PFSK-1 (cell line): Measurements from ENCODE around the gene SLC30A9.

Experiments
- FOXP2 ChIP-seq: optimal IDR thresholded peaks from 2 replicates; pipeline ENCODE3; 2011; ENCODE audit warnings: borderline replicate concordance, control low read depth, inconsistent platforms; ENCODE audit not compliant: insufficient read depth; ENCODE audit errors: extremely low read length, extremely low read depth
- POLR2AphosphoS5 ChIP-seq: IDR thresholded peaks from 2 replicates; pipeline ENCODE4 v1.6.1; 2012; ENCODE audit warnings: low read depth, mild to moderate bottlenecking, control low read depth, low read length, moderate library complexity
- SIN3A ChIP-seq: IDR thresholded peaks from 2 replicates; pipeline ENCODE4 v1.6.1; 2012; ENCODE audit warnings: mild to moderate bottlenecking, low read length, moderate library complexity, borderline replicate concordance; ENCODE audit not compliant: insufficient read depth
- TAF1 ChIP-seq: IDR thresholded peaks from 2 replicates; pipeline ENCODE4 v1.6.1; 2012; ENCODE audit warnings: low read length, control low read depth, borderline replicate concordance; ENCODE audit not compliant: insufficient read depth
- TF ChIP-seq, protein P1 (sequence below), 2 experiments: IDR thresholded peaks; 2 replicates each; pipeline versions ENCODE4 v1.6.1 to v1.8.0; 2011 to 2012; ENCODE audit warnings: low read depth in 2 of 2, low read length in 2 of 2, control low read depth in 1 of 2, inconsistent platforms in 1 of 2, mild to moderate bottlenecking in 1 of 2, moderate library complexity in 1 of 2; ENCODE audit not compliant: insufficient read depth in 1 of 2

Gene SLC30A9

DNA sequence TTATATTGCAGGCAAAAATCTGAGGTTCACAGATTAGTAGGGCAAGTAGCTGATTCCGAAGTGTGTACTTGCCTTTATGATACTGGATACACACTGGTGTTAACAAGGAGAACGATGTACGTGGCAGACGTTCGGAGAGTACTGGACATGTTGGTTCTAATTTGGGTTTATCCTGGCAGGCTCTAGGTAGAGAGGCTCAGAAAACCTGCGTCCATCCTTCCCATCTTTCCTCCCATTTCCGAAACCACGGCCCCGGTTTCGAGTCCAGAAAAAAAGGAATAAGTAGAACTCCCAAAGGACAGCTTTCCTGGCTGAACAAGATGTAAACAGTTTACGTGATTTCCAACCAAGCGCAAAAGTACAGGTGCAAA lies 351 bp upstream of the SLC30A9 start:
- TF ChIP-seq SIN3A (no peak), POLR2AphosphoS5 (no peak), FOXP2 (no peak), TAF1 (no peak)
- TF ChIP-seq, protein P1, sequence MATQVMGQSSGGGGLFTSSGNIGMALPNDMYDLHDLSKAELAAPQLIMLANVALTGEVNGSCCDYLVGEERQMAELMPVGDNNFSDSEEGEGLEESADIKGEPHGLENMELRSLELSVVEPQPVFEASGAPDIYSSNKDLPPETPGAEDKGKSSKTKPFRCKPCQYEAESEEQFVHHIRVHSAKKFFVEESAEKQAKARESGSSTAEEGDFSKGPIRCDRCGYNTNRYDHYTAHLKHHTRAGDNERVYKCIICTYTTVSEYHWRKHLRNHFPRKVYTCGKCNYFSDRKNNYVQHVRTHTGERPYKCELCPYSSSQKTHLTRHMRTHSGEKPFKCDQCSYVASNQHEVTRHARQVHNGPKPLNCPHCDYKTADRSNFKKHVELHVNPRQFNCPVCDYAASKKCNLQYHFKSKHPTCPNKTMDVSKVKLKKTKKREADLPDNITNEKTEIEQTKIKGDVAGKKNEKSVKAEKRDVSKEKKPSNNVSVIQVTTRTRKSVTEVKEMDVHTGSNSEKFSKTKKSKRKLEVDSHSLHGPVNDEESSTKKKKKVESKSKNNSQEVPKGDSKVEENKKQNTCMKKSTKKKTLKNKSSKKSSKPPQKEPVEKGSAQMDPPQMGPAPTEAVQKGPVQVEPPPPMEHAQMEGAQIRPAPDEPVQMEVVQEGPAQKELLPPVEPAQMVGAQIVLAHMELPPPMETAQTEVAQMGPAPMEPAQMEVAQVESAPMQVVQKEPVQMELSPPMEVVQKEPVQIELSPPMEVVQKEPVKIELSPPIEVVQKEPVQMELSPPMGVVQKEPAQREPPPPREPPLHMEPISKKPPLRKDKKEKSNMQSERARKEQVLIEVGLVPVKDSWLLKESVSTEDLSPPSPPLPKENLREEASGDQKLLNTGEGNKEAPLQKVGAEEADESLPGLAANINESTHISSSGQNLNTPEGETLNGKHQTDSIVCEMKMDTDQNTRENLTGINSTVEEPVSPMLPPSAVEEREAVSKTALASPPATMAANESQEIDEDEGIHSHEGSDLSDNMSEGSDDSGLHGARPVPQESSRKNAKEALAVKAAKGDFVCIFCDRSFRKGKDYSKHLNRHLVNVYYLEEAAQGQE (IDR thresholded peaks at IDR 0.05; ENCODE audit: insufficient read depth in 1 of 2, low read depth in 2 of 2, low read length in 2 of 2), result no peak

DNA sequence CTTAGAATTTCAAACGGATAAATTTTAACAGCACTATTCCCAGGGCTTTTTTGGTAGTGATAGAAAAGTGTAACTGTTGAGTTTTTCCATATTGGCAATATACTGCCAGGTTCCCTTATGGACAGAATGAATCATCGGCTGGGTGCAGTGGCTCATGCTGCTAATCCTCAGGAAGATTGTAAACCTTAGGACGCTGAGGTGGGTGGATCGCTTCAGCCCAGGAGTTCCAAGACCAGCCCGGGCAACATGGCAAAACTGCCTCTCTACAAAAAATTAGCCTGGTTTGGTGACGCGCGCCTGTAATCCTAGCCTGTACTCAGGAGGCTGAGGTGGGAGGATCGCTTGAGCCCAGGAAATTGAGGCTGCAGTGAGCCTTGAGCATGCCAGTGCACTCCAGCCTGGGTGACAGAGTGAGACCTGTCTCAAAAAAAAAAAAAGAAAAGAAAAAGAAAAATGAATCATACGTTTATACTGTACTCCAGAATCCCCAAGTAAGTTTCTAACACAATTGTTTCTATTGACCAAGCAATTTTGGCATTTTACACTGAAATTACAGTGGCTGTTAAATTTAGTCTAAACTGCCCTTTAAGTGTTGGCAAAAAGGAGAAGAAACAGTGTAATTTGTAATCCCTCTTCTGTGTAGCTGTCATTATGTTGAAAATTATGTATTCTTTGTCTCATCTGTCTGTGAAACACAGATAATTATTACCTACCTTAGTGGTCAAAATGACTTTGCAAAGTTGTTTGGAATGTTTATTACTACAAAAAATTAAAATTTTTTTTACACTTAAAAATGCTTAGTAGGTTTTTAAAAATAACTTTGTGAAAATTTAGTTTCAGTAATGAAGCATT lies 1.8 kb downstream of the SLC30A9 start:
- TF ChIP-seq, protein P1 (IDR thresholded peaks at IDR 0.05; ENCODE audit: insufficient read depth in 1 of 2, low read depth in 2 of 2, low read length in 2 of 2), result no peak
- TF ChIP-seq SIN3A (no peak), POLR2AphosphoS5 (no peak), FOXP2 (no peak), TAF1 (no peak)

DNA sequence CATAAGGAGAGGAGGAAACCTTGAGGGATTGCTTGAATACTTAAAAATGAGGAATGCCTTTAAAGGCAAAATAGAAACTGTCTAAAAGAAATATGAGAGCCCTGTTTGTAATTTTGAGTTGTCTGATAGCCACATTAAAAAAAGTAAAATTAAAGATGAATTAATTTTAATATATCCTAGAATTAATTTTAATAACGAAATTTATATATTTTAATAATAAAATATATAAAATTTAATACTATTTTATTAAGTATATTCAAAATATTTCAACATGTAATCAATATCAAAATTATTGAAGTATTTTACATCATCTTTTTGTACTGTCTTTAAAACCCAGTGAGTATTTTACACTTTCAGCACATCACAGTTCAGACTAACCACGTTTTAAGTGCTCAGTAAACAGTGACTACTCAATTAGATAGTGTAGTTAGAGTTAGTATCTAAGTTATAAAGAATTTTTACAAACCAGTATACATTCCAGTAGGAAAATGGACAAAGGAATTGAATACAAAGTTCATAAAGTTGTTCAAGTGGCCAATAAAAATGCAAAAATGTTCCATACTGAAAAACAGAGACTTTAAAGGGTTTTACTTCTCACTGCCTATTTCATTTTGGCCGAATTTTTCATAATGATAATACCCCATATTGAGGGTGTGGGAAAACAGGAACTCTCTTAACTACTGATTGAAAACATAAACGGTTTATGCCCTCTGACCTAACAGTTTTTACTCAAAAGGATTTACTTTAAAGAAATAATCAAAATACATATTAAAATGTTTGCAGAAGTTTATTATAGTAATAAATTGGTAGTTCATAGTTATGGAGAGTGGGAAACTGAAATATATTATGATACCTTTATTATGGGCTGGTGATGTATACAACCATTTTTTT lies 2.9 kb downstream of the SLC30A9 start:
- no peak for TF ChIP-seq SIN3A
- TF ChIP-seq POLR2AphosphoS5, result no peak
- TF ChIP-seq TAF1, result no peak
- TF ChIP-seq, protein P1 (IDR thresholded peaks at IDR 0.05; ENCODE audit: insufficient read depth in 1 of 2, low read depth in 2 of 2, low read length in 2 of 2), result no peak
- no peak for TF ChIP-seq FOXP2

DNA sequence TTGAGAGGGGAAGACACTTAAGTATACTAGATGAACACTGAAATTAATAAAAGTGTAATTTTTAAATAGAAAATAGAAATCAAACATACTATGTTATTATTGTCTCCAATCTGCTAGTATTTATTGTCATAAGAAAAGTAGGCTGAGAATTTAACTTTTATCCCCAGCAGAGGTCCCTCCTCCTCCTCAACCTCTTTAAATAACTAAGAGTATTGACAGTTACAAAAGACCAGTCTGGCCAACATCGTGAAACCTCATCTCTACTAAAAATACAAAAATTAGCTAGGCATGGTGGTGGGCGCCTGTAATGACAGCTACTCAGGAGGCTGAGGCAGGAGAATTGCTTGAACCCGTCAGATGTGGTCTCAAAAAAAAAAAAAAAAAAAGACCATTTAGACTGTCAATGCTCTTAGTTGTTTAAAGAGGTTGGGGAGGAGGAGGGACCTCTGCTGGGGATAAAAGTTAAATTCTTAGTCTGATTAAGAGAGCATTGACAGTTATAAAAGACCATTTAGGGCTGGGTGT lies 4.2 kb downstream of the SLC30A9 start:
- no peak for TF ChIP-seq POLR2AphosphoS5
- no peak for TF ChIP-seq FOXP2
- TF ChIP-seq, protein P1 (IDR thresholded peaks at IDR 0.05; ENCODE audit: insufficient read depth in 1 of 2, low read depth in 2 of 2, low read length in 2 of 2), result no peak
- TF ChIP-seq SIN3A, result no peak
- no peak for TF ChIP-seq TAF1
